Lung (tissue), 16 donors: ENCODE results near the gene PCOLCE2. TPM values are rescaled to one million over a fixed set of nuclear protein-coding genes. Genes with fewer than 3 reads are reported as not detected.

ENCODE experiments used
- ATAC-seq: fragments of 200-7000 bp; cut with Tn5 transposase; one replicate; pipeline ENCODE4 v1.9.1; 2020; ENCODE audit warnings: moderate number of reproducible peaks; ENCODE audit not compliant: insufficient read depth, low FRiP score
- DNase-seq, 3 donors: peaks; one replicate each; pipeline ENCODE4 v3.0.0-alpha.2; 2013 to 2017
- H3K27ac ChIP-seq, 2 donors: one replicate each; pipeline ENCODE4 v1.5.1; 2013; ENCODE audit warnings: mild to moderate bottlenecking in 2 of 2, moderate library complexity in 2 of 2, control low read depth in 1 of 2, inconsistent platforms in 1 of 2, low read depth in 1 of 2, low read length in 1 of 2
- H3K27me3 ChIP-seq, 3 donors: one replicate each; pipeline ENCODE4 v1.5.1; 2013; ENCODE audit warnings: low read length in 2 of 3; ENCODE audit not compliant: control insufficient read depth in 3 of 3, insufficient read depth in 3 of 3
- H3K36me3 ChIP-seq, 4 donors: one replicate each; pipeline ENCODE4 v1.5.1; 2013; ENCODE audit warnings: low read length in 4 of 4, mild to moderate bottlenecking in 1 of 4, moderate library complexity in 1 of 4; ENCODE audit not compliant: control insufficient read depth in 4 of 4, insufficient read depth in 4 of 4
- H3K4me1 ChIP-seq, 5 donors: one replicate each; pipeline ENCODE4 v1.5.1; 2013; ENCODE audit warnings: low read length in 5 of 5, mild to moderate bottlenecking in 2 of 5, moderate library complexity in 1 of 5; ENCODE audit not compliant: control insufficient read depth in 5 of 5, insufficient read depth in 5 of 5
- H3K4me3 ChIP-seq: one replicate; pipeline ENCODE4 v1.5.1; 2013; ENCODE audit warnings: mild to moderate bottlenecking, control low read depth, moderate library complexity
- H3K9ac ChIP-seq, 2 donors: one replicate each; pipeline ENCODE4 v1.5.1; 2013; ENCODE audit warnings: low read length in 2 of 2, control low read depth in 1 of 2; ENCODE audit not compliant: insufficient read depth in 1 of 2
- H3K9me3 ChIP-seq, 4 donors: one replicate each; pipeline ENCODE4 v1.5.1; 2013; ENCODE audit warnings: low read length in 3 of 4, mild to moderate bottlenecking in 1 of 4, moderate library complexity in 1 of 4; ENCODE audit not compliant: control insufficient read depth in 4 of 4, insufficient read depth in 3 of 4
- WGBS, 2 donors: extraction: QIAGEN DNeasy Blood & Tissue Kit; methylation state at CpG; one replicate each; pipeline ENCODE4 v1.1.7; 2013; 5-methylcytosine and 5-hydroxymethylcytosine counted together
- long read RNA-seq, 5 donors: transcript quantifications; one replicate each; lab custom pipeline, GENCODE V29; 2026
- polyA plus RNA-seq, 2 donors: library from polyadenylated mRNA; stranded (reverse); fragments of 200-250 nt; gene quantifications; one replicate each; pipeline ENCODE4 v1.2.1, GENCODE V29; 2013
- total RNA-seq, 2 donors: library from RNA; depleted of rRNA in 1 of 2; stranded (reverse); fragments of >200 nt in 1 of 2; gene quantifications; one replicate each; pipeline ENCODE4 v1.2.1, GENCODE V29; 2014 to 2021
- TF ChIP-seq, protein P1 (sequence below): IDR thresholded peaks from 2 replicates; pipeline ENCODE4 v1.5.1; 2012; ENCODE audit warnings: mild to moderate bottlenecking; ENCODE audit errors: control extremely low read depth, extremely low read depth
- donor health status: control.
- donor health status: control.
- donor health status: Bipolar disorder and iron deficiency.
- donor health status: healthy.
- donor health status: DM: yes; HTN: yes; CAD: no.

The PCOLCE2 gene, protein sequence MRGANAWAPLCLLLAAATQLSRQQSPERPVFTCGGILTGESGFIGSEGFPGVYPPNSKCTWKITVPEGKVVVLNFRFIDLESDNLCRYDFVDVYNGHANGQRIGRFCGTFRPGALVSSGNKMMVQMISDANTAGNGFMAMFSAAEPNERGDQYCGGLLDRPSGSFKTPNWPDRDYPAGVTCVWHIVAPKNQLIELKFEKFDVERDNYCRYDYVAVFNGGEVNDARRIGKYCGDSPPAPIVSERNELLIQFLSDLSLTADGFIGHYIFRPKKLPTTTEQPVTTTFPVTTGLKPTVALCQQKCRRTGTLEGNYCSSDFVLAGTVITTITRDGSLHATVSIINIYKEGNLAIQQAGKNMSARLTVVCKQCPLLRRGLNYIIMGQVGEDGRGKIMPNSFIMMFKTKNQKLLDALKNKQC
- total RNA-seq: 10 to 100 TPM in 1 of 2 donors, 1 to 10 TPM in 1; 2.8 to 32.2 TPM
- polyA plus RNA-seq: 10 to 100 TPM; 15.5 to 15.7 TPM
- long read RNA-seq, donor 1: 0 reads
- long read RNA-seq, donor 2: 0 reads
- long read RNA-seq, donor 3, partial matches to known transcripts: 0 of 1 reads
- long read RNA-seq, donor 3, other reads (novel, unspliced or antisense): 0 of 1 reads
- long read RNA-seq, donor 4: 0 reads
- long read RNA-seq, donor 5: 0 reads

DNA sequence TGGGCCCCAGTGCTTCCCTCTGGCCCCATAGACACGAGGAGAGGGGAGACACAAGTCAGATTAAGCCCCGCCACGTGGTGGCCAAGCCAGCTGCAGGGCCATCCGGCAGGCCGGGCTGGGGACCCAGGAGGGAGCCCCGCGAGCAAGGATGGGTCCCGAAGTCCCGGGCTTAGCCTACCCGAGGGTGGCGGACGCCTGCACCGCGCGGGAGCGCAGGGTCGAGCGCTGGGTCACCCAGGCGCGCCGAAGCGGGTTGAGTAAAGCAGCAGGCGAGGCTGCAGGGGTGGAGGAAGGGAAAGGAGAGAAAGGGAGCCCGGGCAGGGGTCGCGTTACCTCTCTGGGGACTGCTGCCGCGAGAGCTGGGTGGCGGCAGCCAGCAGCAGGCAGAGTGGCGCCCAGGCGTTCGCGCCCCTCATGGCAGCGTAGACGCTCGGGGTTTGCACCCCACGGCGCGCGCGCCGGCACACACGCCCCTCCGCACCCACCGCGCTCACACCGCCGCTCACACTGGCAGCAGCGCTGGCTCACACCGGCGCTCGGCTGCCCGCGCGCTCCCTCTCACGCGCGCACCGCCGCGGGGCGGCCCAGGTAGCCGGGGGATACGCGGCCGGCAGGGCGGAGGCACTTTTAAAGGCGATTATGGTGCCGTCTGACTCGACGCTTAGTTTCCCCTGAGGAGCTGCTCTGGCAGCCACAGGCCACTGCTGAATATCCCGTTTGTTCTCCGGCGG, at the start of gene PCOLCE2:
Gene PCOLCE2 (minus strand): TSS at position 603 of the 731 bp plus-strand sequence. CDS start 187 bp downstream, at position 416.
- DNase-seq (peak in 2 of 3 donors; percentile 59 to 66), ATAC-seq (peak; percentile 43)
- peak within 1 kb of the TSS; percentile 47 for H3K4me3 ChIP-seq
- H3K27me3 ChIP-seq: peaks cover 0 to 21% (median 13%) of the 10 kb centered on the region in 3 donors
- H3K9me3 ChIP-seq: peaks cover 0 to 2% (median 0%) of the 10 kb centered on the region in 4 donors
- H3K36me3 ChIP-seq: no peaks in the 10 kb centered on the region
- WGBS, 2 donors: 1% methylated on average over 54 to 74 of the region's 74 CpGs
- H3K9ac ChIP-seq: peak within 1 kb of the TSS in 1 of 2 donors; percentile 20
- peaks cover 0 to 12% (median 0%) of the 10 kb centered on the region in 5 donors for H3K4me1 ChIP-seq
- peak within 1 kb of the TSS in 1 of 2 donors; percentile 90 for H3K27ac ChIP-seq
- TF ChIP-seq, protein P1, sequence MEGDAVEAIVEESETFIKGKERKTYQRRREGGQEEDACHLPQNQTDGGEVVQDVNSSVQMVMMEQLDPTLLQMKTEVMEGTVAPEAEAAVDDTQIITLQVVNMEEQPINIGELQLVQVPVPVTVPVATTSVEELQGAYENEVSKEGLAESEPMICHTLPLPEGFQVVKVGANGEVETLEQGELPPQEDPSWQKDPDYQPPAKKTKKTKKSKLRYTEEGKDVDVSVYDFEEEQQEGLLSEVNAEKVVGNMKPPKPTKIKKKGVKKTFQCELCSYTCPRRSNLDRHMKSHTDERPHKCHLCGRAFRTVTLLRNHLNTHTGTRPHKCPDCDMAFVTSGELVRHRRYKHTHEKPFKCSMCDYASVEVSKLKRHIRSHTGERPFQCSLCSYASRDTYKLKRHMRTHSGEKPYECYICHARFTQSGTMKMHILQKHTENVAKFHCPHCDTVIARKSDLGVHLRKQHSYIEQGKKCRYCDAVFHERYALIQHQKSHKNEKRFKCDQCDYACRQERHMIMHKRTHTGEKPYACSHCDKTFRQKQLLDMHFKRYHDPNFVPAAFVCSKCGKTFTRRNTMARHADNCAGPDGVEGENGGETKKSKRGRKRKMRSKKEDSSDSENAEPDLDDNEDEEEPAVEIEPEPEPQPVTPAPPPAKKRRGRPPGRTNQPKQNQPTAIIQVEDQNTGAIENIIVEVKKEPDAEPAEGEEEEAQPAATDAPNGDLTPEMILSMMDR: no peak

GRCh38 chr3:142935963-142936362, 47.1 kb upstream of the PCOLCE2 start:
- H3K27ac ChIP-seq: no peak overlapping the region
- DNase-seq (no peak), ATAC-seq (no peak)
- WGBS, 2 donors: 71 to 84% methylated on average over 5 of the region's 5 CpGs
- no peak overlapping the region for H3K9ac ChIP-seq
- H3K9me3 ChIP-seq: peaks cover 0 to 2% (median 0%) of the 10 kb centered on the region in 4 donors
- no peaks in the 10 kb centered on the region for H3K36me3 ChIP-seq
- TF ChIP-seq, protein P1: no peak
- peaks cover 0 to 2% (median 0%) of the 10 kb centered on the region in 5 donors for H3K4me1 ChIP-seq
- H3K4me3 ChIP-seq: no peak overlapping the region
- no peaks in the 10 kb centered on the region for H3K27me3 ChIP-seq

DNA sequence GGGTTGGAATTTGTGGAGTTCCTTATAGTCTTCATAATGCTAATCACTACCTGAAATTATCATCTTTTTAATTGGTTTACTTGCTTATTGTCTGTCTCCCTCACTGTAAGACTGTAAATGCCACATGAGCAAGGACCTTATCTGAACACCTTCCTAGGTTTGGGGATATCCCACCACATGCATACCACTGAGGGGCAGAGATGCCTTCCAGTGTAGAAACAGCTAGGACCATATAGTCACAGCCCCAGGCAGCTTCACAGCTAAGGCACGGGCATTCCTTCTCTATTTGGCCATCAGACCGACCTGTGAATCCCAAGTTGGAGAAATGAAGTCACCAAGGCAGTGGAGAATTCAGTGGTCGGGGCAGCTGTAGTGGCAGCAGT, 46.0 kb upstream of the PCOLCE2 start:
- H3K4me3 ChIP-seq: no peak overlapping the region
- ATAC-seq (no peak), DNase-seq (no peak)
- WGBS, 2 donors: 93 to 96% methylated on average over 3 of the region's 3 CpGs
- H3K4me1 ChIP-seq: peaks cover 0 to 2% (median 0%) of the 10 kb centered on the region in 5 donors
- H3K9me3 ChIP-seq: peaks cover 0 to 2% (median 0%) of the 10 kb centered on the region in 4 donors
- H3K27ac ChIP-seq: no peak overlapping the region
- H3K9ac ChIP-seq: no peak overlapping the region
- TF ChIP-seq, protein P1: no peak
- H3K27me3 ChIP-seq: no peaks in the 10 kb centered on the region
- no peaks in the 10 kb centered on the region for H3K36me3 ChIP-seq
